ENCODE results near the gene CERCAM.

CERCAM gene

GRCh38 chr9:128420651-128421481, at the start of gene CERCAM:
Gene CERCAM, plus strand, starts transcription at chr9:128420857. Its CDS starts 21 bp downstream, at chr9:128420878.
- DNase-seq, result peak; percentile 19
- no peaks in the 10 kb centered on the region for H3K27me3 ChIP-seq (replicated peaks)
- in situ Hi-C loops (cut with HindIII; ENCODE audit: low pct_ligation_motif_present, low sequenced_read_pairs), result no loop called here
- TF ChIP-seq CTCF (IDR thresholded peaks at IDR 0.05; ENCODE audit: low read depth, low read length, missing control alignments), result peak; percentile 20
- H3K4me3 ChIP-seq (ENCODE audit: low read depth, low read length), result peak within 1 kb of the TSS; percentile 72
- H3K27ac ChIP-seq, result peak within 1 kb of the TSS; percentile 50
- H3K36me3 ChIP-seq (replicated peaks), result peaks cover 13% of the 10 kb centered on the region

GRCh38 chr9:128371630-128372117, 49.0 kb upstream of the CERCAM start:
- in situ Hi-C loops (cut with HindIII; ENCODE audit: low pct_ligation_motif_present, low sequenced_read_pairs), result no loop called here

GRCh38 chr9:128372188-128372641, 48.4 kb upstream of the CERCAM start:
- in situ Hi-C loops (cut with HindIII; ENCODE audit: low pct_ligation_motif_present, low sequenced_read_pairs), result no loop called here
- DNase-seq, result no peak
- no peak for TF ChIP-seq CTCF (IDR thresholded peaks at IDR 0.05; ENCODE audit: low read depth, low read length, missing control alignments)
- Histone ChIP-seq H3K27ac (peak overlapping the region; percentile 88), H3K36me3 (replicated peaks) (no peaks in the 10 kb centered on the region), H3K27me3 (replicated peaks) (no peaks in the 10 kb centered on the region), H3K4me3 (ENCODE audit: low read depth, low read length) (peak overlapping the region; percentile 100)

More at GRCh38 chr9:128371630-128372117, 49.0 kb upstream of the CERCAM start:
- Histone ChIP-seq H3K27ac (peak overlapping the region; percentile 88), H3K4me3 (ENCODE audit: low read depth, low read length) (peak overlapping the region; percentile 100), H3K36me3 (replicated peaks) (no peaks in the 10 kb centered on the region), H3K27me3 (replicated peaks) (no peaks in the 10 kb centered on the region)
- DNase-seq, result no peak
- TF ChIP-seq CTCF (IDR thresholded peaks at IDR 0.05; ENCODE audit: low read depth, low read length, missing control alignments), result no peak

- H3K27me3 ChIP-seq (replicated peaks), result no peaks in the 10 kb centered on the region
- H3K27ac ChIP-seq, result peak overlapping the region; percentile 46
- TF ChIP-seq CTCF (IDR thresholded peaks at IDR 0.05; ENCODE audit: low read depth, low read length, missing control alignments), result no peak
- peak; percentile 10 for DNase-seq
- in situ Hi-C loops (cut with HindIII; ENCODE audit: low pct_ligation_motif_present, low sequenced_read_pairs), result no loop called here
- peaks cover 2% of the 10 kb centered on the region for H3K36me3 ChIP-seq (replicated peaks)
- H3K4me3 ChIP-seq (ENCODE audit: low read depth, low read length), result peak overlapping the region; percentile 100
These were observed 47.9 kb upstream of the CERCAM start for GRCh38 chr9:128372784-128373183.

GRCh38 chr9:128374221-128374675, 46.4 kb upstream of the CERCAM start:
- Histone ChIP-seq H3K27ac (no peak overlapping the region), H3K36me3 (replicated peaks) (peaks cover 9% of the 10 kb centered on the region), H3K27me3 (replicated peaks) (no peaks in the 10 kb centered on the region), H3K4me3 (ENCODE audit: low read depth, low read length) (no peak overlapping the region)
- in situ Hi-C loops (cut with HindIII; ENCODE audit: low pct_ligation_motif_present, low sequenced_read_pairs), result no loop called here
- no peak for TF ChIP-seq CTCF (IDR thresholded peaks at IDR 0.05; ENCODE audit: low read depth, low read length, missing control alignments)
- no peak for DNase-seq
